NCI-H128 (cell line): ENCODE results near the gene ABTB2.

ENCODE experiments used
- DNase-seq: peaks from one replicate; lab custom pipeline; 2025; ENCODE audit not compliant: unreplicated experiment; lab: John Stamatoyannopoulos, UW

The ABTB2 gene

GRCh38 chr11:34155057-34155756 lies 202.6 kb downstream of the ABTB2 start:
- no peak for DNase-seq

GRCh38 chr11:34154059-34154875 lies 203.5 kb downstream of the ABTB2 start:
- DNase-seq: no peak

GRCh38 chr11:34151916-34152845 lies 205.6 kb downstream of the ABTB2 start:
- no peak for DNase-seq

GRCh38 chr11:34151166-34151565 lies 206.6 kb downstream of the ABTB2 start:
- DNase-seq: no peak

- no peak for DNase-seq
These were observed 207.2 kb downstream of the ABTB2 start for GRCh38 chr11:34150494-34151151.

- DNase-seq: no peak
These were observed 208.0 kb downstream of the ABTB2 start for GRCh38 chr11:34149786-34150185.

GRCh38 chr11:34149274-34149673 lies 208.5 kb downstream of the ABTB2 start:
- DNase-seq: no peak

GRCh38 chr11:34148504-34149165 lies 209.2 kb downstream of the ABTB2 start:
- DNase-seq: no peak

- no peak for DNase-seq
These were observed 210.2 kb downstream of the ABTB2 start for GRCh38 chr11:34147581-34147980.

GRCh38 chr11:34146866-34147265 lies 210.9 kb downstream of the ABTB2 start:
- DNase-seq: no peak

GRCh38 chr11:34146411-34146810 lies 211.4 kb downstream of the ABTB2 start:
- no peak for DNase-seq

GRCh38 chr11:34145847-34146381 lies 211.9 kb downstream of the ABTB2 start:
- no peak for DNase-seq

- no peak for DNase-seq
These were observed 212.7 kb downstream of the ABTB2 start for GRCh38 chr11:34145073-34145472.

GRCh38 chr11:34143048-34143447 lies 214.8 kb downstream of the ABTB2 start:
- no peak for DNase-seq

- no peak for DNase-seq
These were observed 217.7 kb downstream of the ABTB2 start for GRCh38 chr11:34140149-34140548.

GRCh38 chr11:34139346-34139745 lies 218.5 kb downstream of the ABTB2 start:
- no peak for DNase-seq

- DNase-seq: no peak
These were observed 221.4 kb downstream of the ABTB2 start for GRCh38 chr11:34136420-34136819.

GRCh38 chr11:34135439-34135838 lies 222.4 kb downstream of the ABTB2 start:
- no peak for DNase-seq

- DNase-seq: no peak
These were observed 223.0 kb downstream of the ABTB2 start for GRCh38 chr11:34134765-34135164.
